ENCODE results near the gene PLIN1.

The PLIN1 gene

GRCh38 chr15:89628806-89629715, 50.1 kb downstream of the PLIN1 start:
- DNase-seq (ENCODE audit: low spot score): no peak

- peak; percentile 26 for DNase-seq (ENCODE audit: low spot score)
Measured at GRCh38 chr15:89628301-89628700, 50.9 kb downstream of the PLIN1 start.

DNA sequence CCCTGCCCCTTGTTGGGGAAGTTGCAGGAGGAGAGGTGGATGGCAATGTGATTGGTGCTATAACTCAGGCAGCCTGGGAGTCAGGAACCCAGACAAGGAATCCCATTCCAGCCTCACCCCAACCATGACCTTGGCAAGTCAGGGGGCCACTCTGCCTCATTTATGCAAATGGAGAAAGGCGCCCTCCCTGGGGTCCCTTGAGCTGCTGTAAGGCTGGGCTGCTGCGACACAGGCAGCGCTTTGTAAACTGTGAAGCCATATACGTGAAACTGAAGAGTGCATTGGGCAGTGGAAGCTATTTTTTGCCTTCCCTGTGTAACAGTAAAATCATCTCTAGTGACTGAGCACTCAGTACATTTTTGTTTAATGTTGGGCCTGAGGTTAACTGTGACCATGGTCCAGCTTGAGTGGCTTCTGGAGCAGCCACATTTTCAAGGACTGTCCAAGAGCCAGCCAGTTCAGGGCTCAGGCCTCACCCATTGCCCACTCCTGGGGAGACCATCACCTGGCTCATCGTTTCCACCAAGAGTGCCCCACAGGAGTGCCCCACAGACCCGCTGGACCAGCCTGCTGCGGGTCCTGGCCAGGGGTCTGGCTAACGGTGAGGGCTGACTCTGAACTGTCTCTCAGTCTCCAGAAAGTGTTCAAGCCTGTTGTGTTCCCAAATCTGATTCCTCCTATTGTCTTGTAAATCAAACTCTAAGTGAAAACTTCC, 51.8 kb downstream of the PLIN1 start:
- DNase-seq (ENCODE audit: low spot score): no peak

- peak; percentile 24 for DNase-seq (ENCODE audit: low spot score)
Measured at GRCh38 chr15:89625716-89626115, 53.5 kb downstream of the PLIN1 start.

DNA sequence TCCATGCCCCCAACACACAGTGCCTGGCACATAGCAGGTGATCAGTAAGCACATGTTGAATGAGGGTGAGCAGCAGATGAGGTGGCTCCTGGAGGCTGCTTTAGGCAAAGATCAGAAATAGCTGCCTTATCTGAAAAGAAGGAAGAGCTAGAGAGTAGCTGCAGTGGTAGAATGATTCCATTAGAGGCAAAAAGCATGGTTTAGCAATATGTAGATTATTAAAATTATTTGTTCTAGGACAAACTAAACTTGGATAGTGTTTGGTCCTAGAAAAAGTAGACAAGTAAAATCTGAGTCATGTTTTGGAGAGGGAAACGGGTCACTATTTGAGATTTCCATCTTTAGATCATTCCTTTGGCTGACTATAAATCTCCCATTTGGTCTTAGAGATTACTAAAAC, 56.0 kb downstream of the PLIN1 start:
- DNase-seq (ENCODE audit: low spot score): no peak

- DNase-seq (ENCODE audit: low spot score): no peak
Measured at GRCh38 chr15:89621547-89621946, 57.6 kb downstream of the PLIN1 start.

- DNase-seq (ENCODE audit: low spot score): no peak
Measured at GRCh38 chr15:89616228-89616627, 62.9 kb downstream of the PLIN1 start.

GRCh38 chr15:89615135-89615534, 64.0 kb downstream of the PLIN1 start:
- DNase-seq (ENCODE audit: low spot score): no peak
